ENCODE measurements around the gene ASGR2. TPM values are rescaled to one million over a fixed set of nuclear protein-coding genes. Genes with fewer than 3 reads are reported as not detected.

ASGR2 gene
- total RNA-seq, 4 donors from 2014 or later: 0.32 TPM; not detected in 3

- Histone ChIP-seq H3K4me1 (peaks cover 0 to 11% (median 2%) of the 10 kb centered on the region in 4 donors), H3K4me3 (no peak overlapping the region), H3K9me3 (no peaks in the 10 kb centered on the region), H3K27me3 (peaks cover 4% of the 10 kb centered on the region), H3K36me3 (no peaks in the 10 kb centered on the region), H3K27ac (no peak overlapping the region)
- WGBS, 2 donors (ENCODE audit: low coverage in 1 of 2): 64 to 73% methylated on average over 4 to 6 of the region's 6 CpGs
- intact Hi-C loops (cut with DNase I; ENCODE audit: low total_unique reads): no loop called here
- no peak for DNase-seq
- TF ChIP-seq EP300 (IDR thresholded peaks at IDR 0.05; ENCODE audit: low read depth) (no peak), POLR2AphosphoS5 (IDR thresholded peaks at IDR 0.05) (no peak), POLR2A (IDR thresholded peaks at IDR 0.05) (no peak), CTCF (IDR thresholded peaks at IDR 0.05) (no peak)
- in situ Hi-C loops (cut with MboI; ENCODE audit: low pct_ligation_motif_present in 1 of 4, low pct_unique_long_range_greater_than_20kb in 1 of 4, low sequenced_read_pairs in 3 of 4): loop anchor here in 2 of 4 donors (25.0 kb wide), 1 partner anchor 234 kb away; no protein-coding TSS in a partner anchor
These were observed 31.5 kb upstream of the ASGR2 start for GRCh38 chr17:7146115-7146514.

GRCh38 chr17:7144213-7144612 is 29.6 kb upstream of the ASGR2 start:
- WGBS, 2 donors (ENCODE audit: low coverage in 1 of 2): 79 to 90% methylated on average over 2 to 11 of the region's 11 CpGs
- intact Hi-C loops (cut with DNase I; ENCODE audit: low total_unique reads): no loop called here

GRCh38 chr17:7141824-7142223 is 27.2 kb upstream of the ASGR2 start:
- intact Hi-C loops (cut with DNase I; ENCODE audit: low total_unique reads): no loop called here
- peak; percentile 73 for DNase-seq
- no peaks in the 10 kb centered on the region for H3K9me3 ChIP-seq
- H3K27me3 ChIP-seq: peaks cover 13% of the 10 kb centered on the region
- no peak for TF ChIP-seq CTCF (IDR thresholded peaks at IDR 0.05)
- peak in 1 of 3 donors; percentile 57 for TF ChIP-seq POLR2AphosphoS5 (IDR thresholded peaks at IDR 0.05)
- 54 to 63% methylated on average over 4 to 10 of the region's 10 CpGs for WGBS, 2 donors (ENCODE audit: low coverage in 1 of 2)
- no peaks in the 10 kb centered on the region for H3K36me3 ChIP-seq
- in situ Hi-C loops (cut with MboI; ENCODE audit: low pct_ligation_motif_present in 1 of 4, low pct_unique_long_range_greater_than_20kb in 1 of 4, low sequenced_read_pairs in 3 of 4): loop anchor here in 2 of 4 donors (25.0 kb wide), 1 partner anchor 230 kb away; no protein-coding TSS in a partner anchor
- H3K4me3 ChIP-seq: no peak overlapping the region
- H3K27ac ChIP-seq: peak overlapping the region in 1 of 4 donors; percentile 36
- H3K4me1 ChIP-seq: peaks cover 0 to 23% (median 10%) of the 10 kb centered on the region in 4 donors

More at GRCh38 chr17:7144213-7144612, 29.6 kb upstream of the ASGR2 start:
- Histone ChIP-seq H3K4me1 (peaks cover 0 to 17% (median 8%) of the 10 kb centered on the region in 4 donors), H3K27ac (no peak overlapping the region), H3K27me3 (peaks cover 4% of the 10 kb centered on the region), H3K9me3 (no peaks in the 10 kb centered on the region), H3K36me3 (no peaks in the 10 kb centered on the region), H3K4me3 (no peak overlapping the region)
- TF ChIP-seq POLR2A (IDR thresholded peaks at IDR 0.05) (no peak), CTCF (IDR thresholded peaks at IDR 0.05) (no peak), POLR2AphosphoS5 (IDR thresholded peaks at IDR 0.05) (no peak), EP300 (IDR thresholded peaks at IDR 0.05; ENCODE audit: low read depth) (no peak)
- no peak for DNase-seq
- in situ Hi-C loops (cut with MboI; ENCODE audit: low pct_ligation_motif_present in 1 of 4, low pct_unique_long_range_greater_than_20kb in 1 of 4, low sequenced_read_pairs in 3 of 4): loop anchor here in 2 of 4 donors (25.0 kb wide), 1 partner anchor 232 kb away; no protein-coding TSS in a partner anchor

GRCh38 chr17:7139400-7139799 is 24.8 kb upstream of the ASGR2 start:
- peaks cover 15% of the 10 kb centered on the region for H3K27me3 ChIP-seq
- no peaks in the 10 kb centered on the region for H3K9me3 ChIP-seq
- 51% methylated on average over 10 of the region's 10 CpGs; no CpG with 5 or more reads in 1 of the 2 donors for WGBS, 2 donors (ENCODE audit: low coverage in 1 of 2)
- TF ChIP-seq POLR2AphosphoS5 (IDR thresholded peaks at IDR 0.05) (peak in 1 of 3 donors; percentile 25), EP300 (IDR thresholded peaks at IDR 0.05; ENCODE audit: low read depth) (no peak), CTCF (IDR thresholded peaks at IDR 0.05) (no peak), POLR2A (IDR thresholded peaks at IDR 0.05) (peak; percentile 26)
- H3K36me3 ChIP-seq: no peaks in the 10 kb centered on the region
- peak; percentile 45 for DNase-seq
- in situ Hi-C loops (cut with MboI; ENCODE audit: low pct_ligation_motif_present in 1 of 4, low pct_unique_long_range_greater_than_20kb in 1 of 4, low sequenced_read_pairs in 3 of 4): loop anchor here (5.0 to 25.0 kb wide), 3 partner anchors 87 to 227 kb away; no protein-coding TSS in a partner anchor
- peak overlapping the region in 2 of 4 donors; percentile 39 to 50 for H3K27ac ChIP-seq
- intact Hi-C loops (cut with DNase I; ENCODE audit: low total_unique reads): no loop called here
- H3K4me1 ChIP-seq: peaks cover 0 to 23% (median 13%) of the 10 kb centered on the region in 4 donors
- no peak overlapping the region for H3K4me3 ChIP-seq

Measured in transverse colon (tissue), 4 donors.